Left lung (tissue), 10 donors: ENCODE measurements around the gene PGAP2. TPM values are rescaled to one million over a fixed set of nuclear protein-coding genes. Genes with fewer than 3 reads are reported as not detected.

Source experiments
- ATAC-seq: fragments of 200-7000 bp; cut with Tn5 transposase; one replicate; pipeline ENCODE4 v1.9.1; 2020; ENCODE audit warnings: moderate library complexity
- DNase-seq, 4 donors: peaks; one replicate each; pipeline ENCODE4 v3.0.0-alpha.2; 2013 to 2020
- H3K27ac ChIP-seq, 2 donors: fragments of 200-600 bp; sonication (generic) in 1 of 2; one replicate each; pipeline versions ENCODE4 v1.5.0 to v1.8.0; 2020 to 2021
- H3K27me3 ChIP-seq, 2 donors: fragments of 200-600 bp; sonication (generic) in 1 of 2; one replicate each; pipeline versions ENCODE4 v1.5.0 to v1.8.0; 2020 to 2021
- H3K36me3 ChIP-seq, 2 donors: fragments of 200-600 bp; sonication (generic) in 1 of 2; one replicate each; pipeline versions ENCODE4 v1.5.0 to v1.8.0; 2020 to 2021
- H3K4me1 ChIP-seq, 2 donors: fragments of 200-600 bp; one replicate each; pipeline ENCODE4 v1.8.0; 2021
- H3K4me3 ChIP-seq, 2 donors: fragments of 200-600 bp; sonication (generic) in 1 of 2; one replicate each; pipeline versions ENCODE4 v1.5.0 to v1.8.0; 2020 to 2021; ENCODE audit warnings: mild to moderate bottlenecking in 1 of 2
- H3K9me3 ChIP-seq, 2 donors: fragments of 200-600 bp; sonication (generic) in 1 of 2; one replicate each; pipeline versions ENCODE4 v1.5.0 to v1.8.0; 2020 to 2021
- intact Hi-C, 2 donors: fragments of 100-400 bp; cut with DNase I; formaldehyde crosslinking; loops; one replicate each; pipeline versions ENCODE4 v1.11.2 to v1.14.2; 2022
- polyA plus RNA-seq, 6 donors: library from polyadenylated mRNA; unstranded; fragments of 120-200 nt; gene quantifications; one replicate each; pipeline ENCODE4 v1.2.1, GENCODE V29; 2013; ENCODE audit not compliant: insufficient read length in 6 of 6
- total RNA-seq, 2 donors: library from RNA; stranded (reverse); fragmentation: NEBNext Ultra II Directional; extraction: Animal tissue kit (Norgen Biotek cat#: 25700); gene quantifications; one replicate each; pipeline ENCODE4 v1.2.1, GENCODE V29; 2021
- TF ChIP-seq, protein P1 (sequence below), 2 donors: fragments of 200-600 bp; sonication (generic) in 1 of 2; IDR thresholded peaks; one replicate each; pipeline versions ENCODE4 v1.5.0 to v1.8.0; 2021; ENCODE audit warnings: antibody characterized with exemption in 2 of 2
- donor health status: DM: no; HTN: yes; CAD: no.
- donor health status: DM: no; HTN: no; CAD: no.

Gene PGAP2
- total and polyA plus RNA-seq, 8 donors, result 19.5 to 60.2 (median 52.4) TPM

- H3K36me3 ChIP-seq, result no peaks in the 10 kb centered on the region
- H3K4me3 ChIP-seq, result no peak overlapping the region
- ATAC-seq (no peak), DNase-seq (no peak)
- no peaks in the 10 kb centered on the region for H3K27me3 ChIP-seq
- intact Hi-C loops, result no loop called here
- TF ChIP-seq, protein P1, sequence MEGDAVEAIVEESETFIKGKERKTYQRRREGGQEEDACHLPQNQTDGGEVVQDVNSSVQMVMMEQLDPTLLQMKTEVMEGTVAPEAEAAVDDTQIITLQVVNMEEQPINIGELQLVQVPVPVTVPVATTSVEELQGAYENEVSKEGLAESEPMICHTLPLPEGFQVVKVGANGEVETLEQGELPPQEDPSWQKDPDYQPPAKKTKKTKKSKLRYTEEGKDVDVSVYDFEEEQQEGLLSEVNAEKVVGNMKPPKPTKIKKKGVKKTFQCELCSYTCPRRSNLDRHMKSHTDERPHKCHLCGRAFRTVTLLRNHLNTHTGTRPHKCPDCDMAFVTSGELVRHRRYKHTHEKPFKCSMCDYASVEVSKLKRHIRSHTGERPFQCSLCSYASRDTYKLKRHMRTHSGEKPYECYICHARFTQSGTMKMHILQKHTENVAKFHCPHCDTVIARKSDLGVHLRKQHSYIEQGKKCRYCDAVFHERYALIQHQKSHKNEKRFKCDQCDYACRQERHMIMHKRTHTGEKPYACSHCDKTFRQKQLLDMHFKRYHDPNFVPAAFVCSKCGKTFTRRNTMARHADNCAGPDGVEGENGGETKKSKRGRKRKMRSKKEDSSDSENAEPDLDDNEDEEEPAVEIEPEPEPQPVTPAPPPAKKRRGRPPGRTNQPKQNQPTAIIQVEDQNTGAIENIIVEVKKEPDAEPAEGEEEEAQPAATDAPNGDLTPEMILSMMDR (IDR thresholded peaks at IDR 0.05), result no peak
- peaks cover 0 to 33% of the 10 kb centered on the region in 2 donors for H3K4me1 ChIP-seq
- H3K27ac ChIP-seq, result no peak overlapping the region
- H3K9me3 ChIP-seq, result no peaks in the 10 kb centered on the region
Observed at GRCh38 chr11:3873712-3874349, 65.5 kb downstream of the PGAP2 start.

Other genes starting within 250 kb of the PGAP2 start
- under 1 TPM; 0.24 to 0.87 TPM for gene ART5, start 166.6 kb upstream of the PGAP2 start, total RNA-seq
- gene ART5, start 166.6 kb upstream of the PGAP2 start, polyA plus RNA-seq, result 1 to 10 TPM; 1.2 to 2.2 (median 1.6) TPM
- under 1 TPM in 1 of 2 donors, not detected in 1; 0.55 TPM for gene ART1, start 163.4 kb upstream of the PGAP2 start, total RNA-seq
- under 1 TPM in 3 of 6 donors, not detected in 3; 0.13 to 0.33 (median 0.32) TPM for gene ART1, start 163.4 kb upstream of the PGAP2 start, polyA plus RNA-seq
- gene CHRNA10, start 137.2 kb upstream of the PGAP2 start, total RNA-seq, result 1 to 10 TPM in 1 of 2 donors, under 1 TPM in 1; 0.67 to 1.5 TPM
- gene CHRNA10, start 137.2 kb upstream of the PGAP2 start, polyA plus RNA-seq, result 1 to 10 TPM; 2.1 to 4.1 (median 2.3) TPM
- gene NUP98, start 11.0 kb upstream of the PGAP2 start, total RNA-seq, result 10 to 100 TPM; 59.9 to 66.8 TPM
- 10 to 100 TPM; 62.1 to 76.3 (median 66.9) TPM for gene NUP98, start 11.0 kb upstream of the PGAP2 start, polyA plus RNA-seq
- gene RHOG, start 32.4 kb downstream of the PGAP2 start, total RNA-seq, result 100 to 1,000 TPM in 1 of 2 donors, 10 to 100 TPM in 1; 57.1 to 109 TPM
- gene RHOG, start 32.4 kb downstream of the PGAP2 start, polyA plus RNA-seq, result 10 to 100 TPM; 22.0 to 32.2 (median 28.1) TPM
- gene STIM1, start 47.1 kb downstream of the PGAP2 start, total RNA-seq, result 10 to 100 TPM; 50.9 to 52.9 TPM
- gene STIM1, start 47.1 kb downstream of the PGAP2 start, polyA plus RNA-seq, result 10 to 100 TPM; 38.9 to 56.0 (median 48.8) TPM